ENCODE data around the gene CC2D1A. TPM values are rescaled to one million over a fixed set of nuclear protein-coding genes. Genes with fewer than 3 reads are reported as not detected.

The CC2D1A gene
- total RNA-seq, 4 donors from 2014 or later: 28.0 to 56.9 (median 36.0) TPM

DNA sequence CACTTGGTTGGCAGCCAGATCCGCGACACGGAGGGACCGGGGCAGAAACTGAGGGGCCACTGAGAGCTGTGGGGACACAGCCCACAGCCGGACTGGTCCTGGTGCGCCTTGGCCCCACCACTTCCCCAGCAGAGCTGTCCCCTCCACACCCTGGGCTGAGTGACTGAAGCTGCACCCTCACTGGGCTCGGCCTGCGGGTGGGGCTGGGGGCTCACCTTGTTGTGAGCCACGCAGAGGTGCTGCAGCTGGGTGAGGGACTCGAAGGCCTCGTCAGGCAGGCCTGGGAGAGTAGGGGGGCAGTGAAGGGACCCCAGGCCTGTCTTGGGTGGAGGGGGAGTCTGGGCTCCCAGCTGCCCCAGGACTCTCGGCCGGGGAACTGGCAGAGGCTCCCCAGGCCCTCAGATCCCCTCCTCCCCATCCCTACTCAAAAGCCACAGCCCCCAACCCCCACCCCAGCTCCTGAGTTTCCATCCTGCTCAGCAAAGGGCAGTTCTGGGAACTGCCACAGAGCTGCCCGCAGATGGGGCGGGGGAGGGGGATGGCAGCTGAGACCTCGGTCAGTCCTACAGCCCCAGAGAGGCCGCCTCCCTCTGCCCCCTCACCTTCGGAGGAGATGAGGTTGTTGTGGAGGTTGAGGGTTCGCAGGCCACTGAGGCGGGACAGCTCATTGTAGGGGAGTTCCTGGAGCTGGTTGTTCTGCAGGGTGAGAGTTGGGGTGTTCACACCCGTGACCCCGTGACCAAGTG lies 29.9 kb downstream of the CC2D1A start:
- Histone ChIP-seq H3K27ac (no peak overlapping the region), H3K4me3 (no peak overlapping the region), H3K27me3 (peaks cover 0 to 42% (median 0%) of the 10 kb centered on the region in 4 donors), H3K4me1 (peaks cover 0 to 22% (median 0%) of the 10 kb centered on the region in 3 donors), H3K36me3 (peaks cover 0 to 10% (median 0%) of the 10 kb centered on the region in 3 donors), H3K9me3 (no peaks in the 10 kb centered on the region)
- intact Hi-C loops (cut with DNase I): no loop called here
- TF ChIP-seq, protein P1, sequence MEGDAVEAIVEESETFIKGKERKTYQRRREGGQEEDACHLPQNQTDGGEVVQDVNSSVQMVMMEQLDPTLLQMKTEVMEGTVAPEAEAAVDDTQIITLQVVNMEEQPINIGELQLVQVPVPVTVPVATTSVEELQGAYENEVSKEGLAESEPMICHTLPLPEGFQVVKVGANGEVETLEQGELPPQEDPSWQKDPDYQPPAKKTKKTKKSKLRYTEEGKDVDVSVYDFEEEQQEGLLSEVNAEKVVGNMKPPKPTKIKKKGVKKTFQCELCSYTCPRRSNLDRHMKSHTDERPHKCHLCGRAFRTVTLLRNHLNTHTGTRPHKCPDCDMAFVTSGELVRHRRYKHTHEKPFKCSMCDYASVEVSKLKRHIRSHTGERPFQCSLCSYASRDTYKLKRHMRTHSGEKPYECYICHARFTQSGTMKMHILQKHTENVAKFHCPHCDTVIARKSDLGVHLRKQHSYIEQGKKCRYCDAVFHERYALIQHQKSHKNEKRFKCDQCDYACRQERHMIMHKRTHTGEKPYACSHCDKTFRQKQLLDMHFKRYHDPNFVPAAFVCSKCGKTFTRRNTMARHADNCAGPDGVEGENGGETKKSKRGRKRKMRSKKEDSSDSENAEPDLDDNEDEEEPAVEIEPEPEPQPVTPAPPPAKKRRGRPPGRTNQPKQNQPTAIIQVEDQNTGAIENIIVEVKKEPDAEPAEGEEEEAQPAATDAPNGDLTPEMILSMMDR (IDR thresholded peaks at IDR 0.05): no peak
- WGBS, 2 donors: 71 to 82% methylated on average over 7 to 8 of the region's 22 CpGs
- DNase-seq: no peak

DNA sequence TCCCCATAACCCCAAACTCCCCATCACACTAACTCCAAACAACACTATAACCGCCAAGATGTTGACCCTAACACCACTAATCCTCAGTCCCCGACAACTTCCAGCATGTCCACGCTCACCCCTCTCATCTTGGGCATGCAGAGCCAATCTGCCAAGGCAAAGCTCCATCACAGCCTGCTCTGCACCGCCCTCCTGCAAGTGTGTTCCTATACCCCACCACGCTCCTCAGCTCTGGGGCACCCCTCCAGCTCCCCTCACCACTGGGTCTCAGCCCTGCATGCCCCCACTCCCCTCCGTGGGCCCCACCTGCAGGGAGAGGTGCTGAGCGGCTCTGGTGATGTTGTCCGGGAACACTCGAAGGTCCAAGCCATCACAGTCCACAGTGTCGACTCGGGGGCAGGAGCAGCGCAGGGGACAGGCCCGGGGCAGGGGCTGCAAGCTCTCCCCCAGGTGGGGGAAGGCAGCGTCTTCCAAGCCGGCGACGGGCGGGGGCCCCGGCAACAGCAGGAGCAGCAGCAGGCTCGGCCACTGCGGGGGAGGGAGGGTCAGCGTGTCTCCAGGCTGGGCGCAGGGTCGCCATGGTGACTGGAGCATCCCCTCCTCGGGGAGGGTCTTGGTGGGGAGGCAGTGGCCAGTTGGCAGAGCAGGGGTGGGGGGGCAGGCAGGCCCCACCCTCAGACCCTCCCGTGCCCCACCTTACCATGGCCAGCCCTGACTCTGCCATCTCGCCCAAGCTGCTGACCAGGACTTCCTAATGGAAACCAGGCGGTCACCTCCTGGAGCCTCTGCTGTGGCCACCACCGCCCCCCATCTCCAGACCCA lies 31.7 kb downstream of the CC2D1A start:
- Histone ChIP-seq H3K4me1 (peaks cover 0 to 17% (median 0%) of the 10 kb centered on the region in 3 donors), H3K9me3 (no peaks in the 10 kb centered on the region), H3K27ac (no peak overlapping the region), H3K27me3 (peaks cover 0 to 42% (median 0%) of the 10 kb centered on the region in 4 donors), H3K4me3 (peak overlapping the region in 3 of 4 donors; percentile 17 to 37 (median 32)), H3K36me3 (no peaks in the 10 kb centered on the region)
- intact Hi-C loops (cut with DNase I): no loop called here
- TF ChIP-seq, protein P1 (IDR thresholded peaks at IDR 0.05): no peak
- TF ChIP-seq POLR2A (IDR thresholded peaks at IDR 0.05): no peak
- WGBS, 2 donors: 18 to 32% methylated on average over 4 of the region's 29 CpGs
- no peak for DNase-seq

DNA sequence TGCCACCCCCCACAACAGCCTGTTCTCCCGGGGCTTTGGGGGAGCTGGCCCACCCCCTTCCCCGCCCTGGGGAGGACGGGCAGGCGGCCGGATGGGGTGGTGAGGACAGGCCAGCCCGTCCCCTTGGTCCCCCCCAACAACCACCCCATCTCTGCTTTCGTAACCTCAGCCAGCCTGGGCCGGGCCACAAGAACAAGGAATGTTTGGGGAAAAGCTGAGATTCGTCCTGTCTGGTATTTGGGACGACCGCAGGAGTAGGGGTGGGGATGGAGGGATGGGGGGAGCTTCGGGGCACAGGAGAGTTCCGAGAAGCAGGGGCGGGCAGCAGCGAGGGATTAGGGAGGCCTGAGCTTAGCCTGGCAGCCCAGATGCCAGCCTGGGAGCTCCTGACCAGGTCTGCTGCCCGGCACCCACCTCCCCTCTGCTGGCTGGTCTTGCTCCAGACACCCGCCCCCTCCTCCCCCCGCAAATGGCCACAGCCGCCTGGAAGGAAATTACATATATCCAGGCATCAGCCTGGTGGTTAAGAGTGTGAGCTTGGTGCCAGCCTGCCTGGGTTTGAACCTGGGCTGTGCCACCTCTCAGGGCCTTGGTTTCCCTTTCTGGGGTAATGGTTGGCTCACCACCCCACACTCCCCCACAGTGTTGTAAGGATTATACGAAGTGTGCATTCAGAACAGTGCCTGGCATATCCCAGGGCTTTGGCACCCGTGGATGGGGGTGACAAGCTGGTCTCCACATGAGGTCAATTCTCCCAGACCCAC lies 32.5 kb downstream of the CC2D1A start, which contains the start of gene PODNL1:
Gene PODNL1 (minus strand): TSS at position 117 of the 764 bp plus-strand sequence. CDS start 236 bp downstream, outside the sequence.
- DNase-seq: no peak
- H3K27ac ChIP-seq: no peak within 1 kb of the TSS
- TF ChIP-seq, protein P1 (IDR thresholded peaks at IDR 0.05): no peak
- no peak for TF ChIP-seq POLR2A (IDR thresholded peaks at IDR 0.05)
- intact Hi-C loops (cut with DNase I): no loop called here
- H3K4me3 ChIP-seq: peak within 1 kb of the TSS in 3 of 4 donors; percentile 17 to 37 (median 32)
- H3K4me1 ChIP-seq: peaks cover 0 to 17% (median 0%) of the 10 kb centered on the region in 3 donors
- H3K27me3 ChIP-seq: peaks cover 0 to 42% (median 0%) of the 10 kb centered on the region in 4 donors
- no peaks in the 10 kb centered on the region for H3K9me3 ChIP-seq
- no peaks in the 10 kb centered on the region for H3K36me3 ChIP-seq
- WGBS, 2 donors: 8 to 19% methylated on average over 5 to 9 of the region's 21 CpGs

DNA sequence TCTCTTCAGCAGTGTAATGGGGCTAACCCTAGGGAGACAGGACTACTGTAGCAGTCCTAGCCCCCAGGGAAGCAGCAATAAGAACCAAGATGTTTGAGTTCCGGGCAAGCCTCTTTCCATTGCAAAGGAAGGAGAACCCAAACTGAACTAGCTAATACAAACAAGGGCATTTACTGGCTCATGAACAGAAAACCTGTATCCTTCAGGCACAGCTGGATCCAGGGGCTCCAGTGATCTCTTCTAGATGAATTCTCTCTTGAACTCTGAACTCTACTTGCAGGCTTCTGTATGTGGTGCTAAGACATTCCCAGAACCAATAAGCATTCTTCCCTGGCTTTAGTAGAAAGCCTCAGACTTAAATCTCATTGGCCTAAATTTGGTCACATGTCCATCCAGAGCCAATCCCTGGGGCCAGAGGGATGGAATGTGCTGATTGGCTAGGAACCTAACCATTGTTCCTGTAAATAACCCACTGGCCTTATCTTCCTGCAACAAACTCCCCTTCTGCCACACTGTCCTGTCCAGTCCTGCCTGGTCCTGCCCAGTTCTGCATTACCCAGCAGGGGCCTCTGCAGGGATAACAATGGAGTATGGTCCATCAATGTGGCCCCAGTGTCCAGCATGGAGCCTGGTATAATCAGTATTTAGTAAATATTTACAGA lies 36.2 kb downstream of the CC2D1A start:
- Histone ChIP-seq H3K4me3 (no peak overlapping the region), H3K4me1 (peaks cover 0 to 30% (median 6%) of the 10 kb centered on the region in 3 donors), H3K27ac (no peak overlapping the region), H3K27me3 (peaks cover 0 to 17% (median 0%) of the 10 kb centered on the region in 4 donors), H3K36me3 (no peaks in the 10 kb centered on the region), H3K9me3 (no peaks in the 10 kb centered on the region)
- 67 to 100% methylated on average over 1 of the region's 1 CpG for WGBS, 2 donors
- intact Hi-C loops (cut with DNase I): no loop called here
- no peak for DNase-seq
- TF ChIP-seq, protein P1 (IDR thresholded peaks at IDR 0.05): no peak
- TF ChIP-seq POLR2A (IDR thresholded peaks at IDR 0.05): no peak
